ENCODE results near the gene GARS1. TPM values are rescaled to one million over a fixed set of nuclear protein-coding genes. Genes with fewer than 3 reads are reported as not detected.

Gene GARS1
- total and polyA plus RNA-seq, 9 donors: 35.0 to 253 (median 55.3) TPM

DNA sequence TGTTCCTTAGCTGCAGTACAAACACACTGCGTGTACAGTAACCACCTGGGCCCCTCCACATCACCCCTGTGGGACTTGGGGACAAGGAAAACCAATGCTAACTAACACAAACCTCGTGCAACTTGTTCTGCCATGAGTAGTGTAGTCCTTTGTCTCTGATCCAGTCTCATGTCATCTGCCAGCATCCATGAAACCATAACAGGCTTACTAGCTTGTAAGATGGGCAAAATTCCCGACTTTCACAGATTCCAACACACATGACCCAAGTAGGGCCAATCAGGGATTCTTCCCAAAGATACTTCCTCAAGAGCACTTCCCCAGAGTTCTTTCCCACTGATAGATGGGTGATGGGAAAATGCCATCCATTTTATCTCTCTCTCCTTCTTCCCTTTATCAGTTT, 41.1 kb upstream of the GARS1 start:
- DNase-seq: no peak
- WGBS, 3 donors: 83 to 91% (median 84%) methylated on average over 3 of the region's 3 CpGs
- H3K36me3 ChIP-seq: no peaks in the 10 kb centered on the region
- peaks cover 3% of the 10 kb centered on the region for H3K4me1 ChIP-seq (ENCODE audit: insufficient read depth)
- no peak overlapping the region for H3K4me3 ChIP-seq
- H3K27ac ChIP-seq: no peak overlapping the region
- TF ChIP-seq POLR2A (IDR thresholded peaks at IDR 0.05): no peak
- TF ChIP-seq CTCF (IDR thresholded peaks at IDR 0.05): no peak
- TF ChIP-seq EP300 (IDR thresholded peaks at IDR 0.05): no peak
- H3K27me3 ChIP-seq: no peaks in the 10 kb centered on the region
- no peaks in the 10 kb centered on the region for H3K9me3 ChIP-seq
- intact Hi-C loops (cut with DNase I): no loop called here

GRCh38 chr7:30555525-30555924, 39.2 kb upstream of the GARS1 start:
- intact Hi-C loops (cut with DNase I): no loop called here
- no peak for DNase-seq

GRCh38 chr7:30556840-30557239, 37.8 kb upstream of the GARS1 start:
- no peak for DNase-seq
- H3K27ac ChIP-seq: no peak overlapping the region
- intact Hi-C loops (cut with DNase I): no loop called here
- no peaks in the 10 kb centered on the region for H3K36me3 ChIP-seq
- no peaks in the 10 kb centered on the region for H3K9me3 ChIP-seq
- WGBS, 3 donors: 80 to 90% (median 89%) methylated on average over 6 of the region's 6 CpGs
- TF ChIP-seq CTCF (IDR thresholded peaks at IDR 0.05) (no peak), EP300 (IDR thresholded peaks at IDR 0.05) (no peak), POLR2A (IDR thresholded peaks at IDR 0.05) (no peak)
- no peaks in the 10 kb centered on the region for H3K4me1 ChIP-seq (ENCODE audit: insufficient read depth)
- H3K27me3 ChIP-seq: no peaks in the 10 kb centered on the region
- no peak overlapping the region for H3K4me3 ChIP-seq

More at GRCh38 chr7:30555525-30555924, 39.2 kb upstream of the GARS1 start:
- no peaks in the 10 kb centered on the region for H3K9me3 ChIP-seq
- no peaks in the 10 kb centered on the region for H3K27me3 ChIP-seq
- H3K27ac ChIP-seq: no peak overlapping the region
- H3K4me3 ChIP-seq: no peak overlapping the region
- peaks cover 3% of the 10 kb centered on the region for H3K4me1 ChIP-seq (ENCODE audit: insufficient read depth)
- TF ChIP-seq EP300 (IDR thresholded peaks at IDR 0.05) (no peak), CTCF (IDR thresholded peaks at IDR 0.05) (no peak), POLR2A (IDR thresholded peaks at IDR 0.05) (no peak)
- WGBS, 3 donors: 96 to 97% (median 97%) methylated on average over 2 of the region's 2 CpGs
- no peaks in the 10 kb centered on the region for H3K36me3 ChIP-seq

GRCh38 chr7:30557245-30557644, 37.4 kb upstream of the GARS1 start:
- Histone ChIP-seq H3K36me3 (no peaks in the 10 kb centered on the region), H3K27ac (no peak overlapping the region), H3K4me1 (ENCODE audit: insufficient read depth) (no peaks in the 10 kb centered on the region), H3K27me3 (no peaks in the 10 kb centered on the region), H3K9me3 (no peaks in the 10 kb centered on the region), H3K4me3 (no peak overlapping the region)
- WGBS, 3 donors: 89 to 96% (median 90%) methylated on average over 1 of the region's 1 CpG
- TF ChIP-seq POLR2A (IDR thresholded peaks at IDR 0.05) (no peak), EP300 (IDR thresholded peaks at IDR 0.05) (no peak), CTCF (IDR thresholded peaks at IDR 0.05) (no peak)
- intact Hi-C loops (cut with DNase I): no loop called here
- DNase-seq: no peak

All from ovary (tissue), 9 donors.